Measurements from ENCODE around the gene LBX2.

The LBX2 gene

DNA sequence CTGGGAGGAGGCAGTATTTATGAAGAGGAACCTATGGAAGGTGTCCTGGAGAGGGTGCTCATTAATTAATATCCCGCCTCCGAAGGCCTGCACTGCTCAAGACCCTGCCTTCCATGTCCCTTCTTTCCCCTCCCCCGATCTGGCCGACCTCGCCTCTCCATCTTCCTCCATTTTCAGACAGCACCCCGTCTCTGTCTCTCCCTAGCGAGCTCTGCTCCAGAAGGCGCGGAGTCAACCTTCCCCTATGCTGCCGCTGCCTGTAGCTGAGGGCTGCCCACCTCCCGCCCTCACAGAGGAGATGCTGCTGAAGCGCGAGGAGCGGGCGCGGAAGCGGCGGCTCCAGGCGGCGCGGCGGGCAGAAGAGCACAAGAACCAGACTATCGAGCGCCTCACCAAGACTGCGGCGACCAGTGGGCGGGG lies 42.3 kb downstream of the LBX2 start:
- DNase-seq (ENCODE audit: low spot score): no peak

DNA sequence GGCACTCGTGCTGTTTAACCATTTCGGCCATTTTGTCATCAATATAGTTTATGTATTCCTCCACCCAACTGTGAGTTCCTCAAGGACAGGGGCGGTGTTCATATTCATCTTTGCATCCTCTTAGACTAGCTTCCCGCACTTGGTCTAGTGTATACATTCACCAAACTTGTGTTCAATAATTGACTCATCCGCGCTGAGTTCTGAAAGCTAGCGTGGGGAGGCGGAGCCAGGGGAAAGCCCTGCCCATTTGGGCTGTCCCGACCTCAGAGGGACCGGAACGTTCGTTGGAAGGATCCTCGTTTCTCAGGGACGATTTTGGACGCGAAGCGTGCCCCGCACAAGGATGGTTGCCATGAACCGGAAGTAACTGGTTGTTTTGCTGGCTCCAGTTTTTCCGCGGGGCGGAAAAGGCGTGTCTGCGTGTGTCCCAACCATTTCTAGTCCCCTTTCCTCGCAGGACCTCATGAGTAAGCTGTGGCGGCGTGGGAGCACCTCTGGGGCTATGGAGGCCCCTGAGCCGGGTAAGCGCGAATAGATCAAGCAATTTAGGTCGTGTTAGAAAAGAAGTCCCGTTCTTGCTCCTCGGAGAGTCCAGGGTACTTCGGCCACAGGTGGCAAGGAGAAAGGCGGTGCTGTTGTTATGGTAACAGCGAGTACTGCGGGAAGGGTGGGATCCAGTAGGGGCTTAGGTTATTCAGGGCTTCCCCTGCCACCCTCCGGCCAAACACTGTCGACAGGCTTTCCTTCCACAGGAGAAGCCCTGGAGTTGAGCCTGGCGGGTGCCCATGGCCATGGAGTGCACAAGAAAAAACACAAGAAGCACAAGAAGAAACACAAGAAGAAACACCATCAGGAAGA lies 44.5 kb downstream of the LBX2 start, which contains the start of gene INO80B:
TSS of gene INO80B (plus strand) at position 434 of the 858 bp plus-strand sequence. CDS start at position 464, 30 bp downstream.
- peak; percentile 77 for DNase-seq (ENCODE audit: low spot score)

DNA sequence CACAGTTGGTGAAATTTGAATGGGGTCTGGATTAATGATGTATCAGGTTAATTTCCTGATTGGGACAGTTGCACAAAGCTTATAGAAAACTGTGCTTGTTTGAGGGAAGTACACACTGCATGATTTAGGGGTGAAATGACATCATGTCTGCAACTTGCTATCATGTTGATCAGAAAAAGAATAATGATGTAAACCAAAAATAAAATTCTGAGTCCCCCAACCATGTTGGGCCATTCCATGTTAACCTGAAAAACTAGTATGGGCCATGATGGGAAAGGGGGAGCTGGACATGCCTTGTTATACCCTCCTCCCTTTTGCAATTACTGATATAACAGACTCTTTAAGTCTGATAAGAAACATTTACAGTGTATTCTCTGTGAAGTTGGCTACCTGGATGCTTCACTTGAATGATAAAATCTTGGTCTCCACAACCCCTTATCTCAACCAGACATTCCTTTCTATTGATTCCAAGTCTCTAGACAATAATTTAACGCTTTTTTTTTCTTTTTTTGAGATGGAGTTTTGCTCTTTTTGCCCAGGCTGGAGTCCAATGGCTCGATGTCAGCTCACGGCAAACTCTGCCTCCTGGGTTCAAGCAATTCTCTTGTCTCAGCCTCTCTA lies 48.7 kb downstream of the LBX2 start:
- no peak for DNase-seq (ENCODE audit: low spot score)

DNA sequence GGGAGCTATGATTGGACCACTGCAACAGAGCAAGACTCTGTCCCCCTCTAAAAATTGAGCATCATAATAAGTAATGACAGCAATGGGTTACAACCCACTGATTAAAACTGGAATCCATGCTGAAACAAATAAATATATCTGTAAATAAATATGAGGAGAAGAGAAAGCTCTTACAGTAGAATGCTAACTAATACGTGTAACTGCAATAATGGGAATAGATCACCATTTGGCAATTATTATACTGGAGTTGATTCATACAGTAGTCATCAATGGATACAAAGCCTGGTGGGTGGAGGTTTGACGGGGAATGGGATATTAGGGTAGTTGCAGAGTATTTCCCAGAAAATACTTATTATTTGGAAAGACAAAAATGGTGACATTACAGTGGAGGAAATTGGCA lies 50.6 kb downstream of the LBX2 start:
- no peak for DNase-seq (ENCODE audit: low spot score)
